Heart left ventricle (tissue), 16 donors: ENCODE results near the gene MAP1LC3B2. TPM values are rescaled to one million over a fixed set of nuclear protein-coding genes. Genes with fewer than 3 reads are reported as not detected.

Source experiments
- ATAC-seq, 4 donors: fragments of 200-7000 bp; cut with Tn5 transposase; one replicate each; pipeline ENCODE4 v1.9.1; 2020 to 2022; ENCODE audit warnings: moderate library complexity in 4 of 4, mild to moderate bottlenecking in 3 of 4, moderate number of reproducible peaks in 1 of 4
- DNase-seq, 5 donors: peaks; one replicate each; pipeline ENCODE4 v3.0.0-alpha.2; 2020
- H3K27ac ChIP-seq, 12 donors: fragments of 200-600 bp; sonication (generic) in 4 of 12; one replicate each; pipeline versions ENCODE4 v1.5.0 to v1.8.0; 2016 to 2022; ENCODE audit warnings: mild to moderate bottlenecking in 2 of 12
- H3K27me3 ChIP-seq, 9 donors: fragments of 200-600 bp; sonication (generic) in 2 of 9; one replicate each; pipeline versions ENCODE4 v1.5.1 to v1.8.0; 2016 to 2022; ENCODE audit warnings: mild to moderate bottlenecking in 3 of 9
- H3K36me3 ChIP-seq, 9 donors: fragments of 200-600 bp; sonication (generic) in 2 of 9; one replicate each; pipeline versions ENCODE4 v1.5.0 to v1.8.0; 2018 to 2022; ENCODE audit warnings: mild to moderate bottlenecking in 2 of 9
- H3K4me1 ChIP-seq, 12 donors: fragments of 200-600 bp; sonication (generic) in 4 of 12; one replicate each; pipeline versions ENCODE4 v1.5.0 to v1.8.0; 2016 to 2022; ENCODE audit warnings: mild to moderate bottlenecking in 3 of 12
- H3K4me3 ChIP-seq, 12 donors: fragments of 200-600 bp; sonication (generic) in 4 of 12; one replicate each; pipeline versions ENCODE4 v1.5.0 to v1.8.0; 2017 to 2022; ENCODE audit warnings: mild to moderate bottlenecking in 9 of 12, moderate library complexity in 4 of 12
- H3K9me3 ChIP-seq, 12 donors: fragments of 200-600 bp; sonication (generic) in 4 of 12; one replicate each; pipeline versions ENCODE4 v1.5.0 to v1.8.0; 2016 to 2022; ENCODE audit warnings: mild to moderate bottlenecking in 1 of 12
- CTCF ChIP-seq, 12 donors: fragments of 200-600 bp; sonication (generic) in 4 of 12; IDR thresholded peaks; one replicate each; pipeline versions ENCODE4 v1.5.0 to v1.8.0; 2018 to 2022; ENCODE audit warnings: antibody characterized with exemption in 12 of 12, mild to moderate bottlenecking in 5 of 12
- POLR2A ChIP-seq, 2 donors: fragments of 450-650 bp; IDR thresholded peaks; one replicate each; pipeline ENCODE4 v1.6.1; 2017; ENCODE audit warnings: antibody characterized with exemption in 2 of 2, mild to moderate bottlenecking in 2 of 2, moderate library complexity in 2 of 2
- WGBS, 4 donors: extraction: QIAGEN DNeasy Blood & Tissue Kit in 2 of 4; methylation state at CpG; one replicate each; pipeline versions ENCODE4 v1.1.5 to v1.1.7; 2013 to 2018; 5-methylcytosine and 5-hydroxymethylcytosine counted together
- intact Hi-C, 10 donors: fragments of 100-400 bp; cut with DNase I; formaldehyde crosslinking; loops; one replicate each; pipeline versions ENCODE4 v1.11.1 to v1.14.2; 2022
- polyA plus RNA-seq, 2 donors: library from polyadenylated mRNA; stranded (reverse); fragments of 200-250 nt; gene quantifications; one replicate each; pipeline ENCODE4 v1.2.3, GENCODE V29; 2013
- total RNA-seq, 9 donors: library from RNA; depleted of rRNA in 2 of 9; stranded (reverse); fragments of >200 nt in 2 of 9; fragmentation: NEBNext Ultra II Directional in 3 of 9; extraction: Animal tissue kit (Norgen Biotek cat#: 25700) in 3 of 9; gene quantifications; one replicate each; pipeline versions ENCODE4 v1.1.0 to v1.2.4, GENCODE V29; 2016 to 2023
- donor health status: ischemic (EF 13 %, LVEDD 7.1; RV severe dilation, severe dysfunction).
- donor health status: healthy with polysubstance abuse.
- donor health status: DM: no; HTN: yes; CAD: no.
- donor health status: DM: no; HTN: no; CAD: no.
- donor health status: ischemic (EF 25% LVEDD 6.9; RV normal size, moderate dysfunction).
- donor health status: ischemic (EF 25% LVEDD 5.7; RV mildly dilated, moderate dysfunction).
- donor health status: healthy.
- donor health status: DM: yes; HTN: yes; CAD: no.
- donor health status: ischemic (EF 35%, LVEDD 5.7; RV mildly dilated, moderate dysfunction).
- donor health status: nonischemic (EF 11% LVEDD 7.7; RV severe dilation, severe dysfunction).
- donor health status: DM: yes; HTN: yes; CAD: no.
- donor health status: PGD.
- donor health status: ischemic (EF 29% LVEDD 5.4; RV normal size, mild dysfunction).
- donor health status: nonischemic (EF 23%, LVEDD 6.1; RV moderate dilation, normal function).

Gene MAP1LC3B2
- total and polyA plus RNA-seq, 11 donors, result 0.91 to 5.4 (median 2.3) TPM

GRCh38 chr12:116517431-116518045 is 41.6 kb upstream of the MAP1LC3B2 start:
- intact Hi-C loops, result loop anchor here in 1 of 10 donors (10.0 kb wide), 1 partner anchor 233 kb away; no protein-coding TSS in a partner anchor

GRCh38 chr12:116520225-116520760 is 38.9 kb upstream of the MAP1LC3B2 start:
- TF ChIP-seq POLR2A (IDR thresholded peaks at IDR 0.05) (no peak), CTCF (IDR thresholded peaks at IDR 0.05) (no peak)
- Histone ChIP-seq H3K4me3 (no peak overlapping the region), H3K27ac (no peak overlapping the region), H3K4me1 (peaks cover 0 to 13% (median 0%) of the 10 kb centered on the region in 12 donors), H3K27me3 (peaks cover 0 to 7% (median 0%) of the 10 kb centered on the region in 9 donors), H3K9me3 (no peaks in the 10 kb centered on the region), H3K36me3 (no peaks in the 10 kb centered on the region)
- 93 to 97% (median 95%) methylated on average over 9 of the region's 9 CpGs for WGBS, 4 donors
- no peak for ATAC-seq
- intact Hi-C loops, result loop anchor here in 1 of 10 donors (10.0 kb wide), 1 partner anchor 75 kb away; no protein-coding TSS in a partner anchor
- DNase-seq, result no peak

More at GRCh38 chr12:116517431-116518045, 41.6 kb upstream of the MAP1LC3B2 start:
- 64 to 82% (median 69%) methylated on average over 4 of the region's 4 CpGs for WGBS, 4 donors
- Histone ChIP-seq H3K4me3 (no peak overlapping the region), H3K4me1 (peaks cover 0 to 13% (median 0%) of the 10 kb centered on the region in 12 donors), H3K27ac (no peak overlapping the region), H3K27me3 (no peaks in the 10 kb centered on the region), H3K36me3 (no peaks in the 10 kb centered on the region), H3K9me3 (no peaks in the 10 kb centered on the region)
- no peak for ATAC-seq
- TF ChIP-seq CTCF (IDR thresholded peaks at IDR 0.05), result no peak
- TF ChIP-seq POLR2A (IDR thresholded peaks at IDR 0.05), result no peak
- DNase-seq, result no peak

GRCh38 chr12:116520801-116521471 is 38.2 kb upstream of the MAP1LC3B2 start:
- H3K9me3 ChIP-seq, result no peaks in the 10 kb centered on the region
- no peak for ATAC-seq
- no peak for DNase-seq
- intact Hi-C loops, result loop anchor here in 1 of 10 donors (10.0 kb wide), 1 partner anchor 74 kb away; no protein-coding TSS in a partner anchor
- no peak overlapping the region for H3K4me3 ChIP-seq
- H3K36me3 ChIP-seq, result no peaks in the 10 kb centered on the region
- H3K4me1 ChIP-seq, result peaks cover 0 to 16% (median 0%) of the 10 kb centered on the region in 12 donors
- H3K27me3 ChIP-seq, result peaks cover 0 to 11% (median 0%) of the 10 kb centered on the region in 9 donors
- H3K27ac ChIP-seq, result no peak overlapping the region
- 59 to 62% (median 60%) methylated on average over 15 of the region's 15 CpGs for WGBS, 4 donors
- no peak for TF ChIP-seq CTCF (IDR thresholded peaks at IDR 0.05)
- no peak for TF ChIP-seq POLR2A (IDR thresholded peaks at IDR 0.05)

- TF ChIP-seq POLR2A (IDR thresholded peaks at IDR 0.05), result no peak
- TF ChIP-seq CTCF (IDR thresholded peaks at IDR 0.05), result no peak
- Histone ChIP-seq H3K4me3 (no peak overlapping the region), H3K27ac (no peak overlapping the region), H3K9me3 (no peaks in the 10 kb centered on the region), H3K27me3 (peaks cover 0 to 32% (median 0%) of the 10 kb centered on the region in 9 donors), H3K36me3 (no peaks in the 10 kb centered on the region), H3K4me1 (peaks cover 0 to 19% (median 0%) of the 10 kb centered on the region in 12 donors)
- WGBS, 4 donors, result 88 to 92% (median 91%) methylated on average over 10 of the region's 10 CpGs
- ATAC-seq, result no peak
- intact Hi-C loops, result loop anchor here in 1 of 10 donors (10.0 kb wide), 1 partner anchor 70 kb away; no protein-coding TSS in a partner anchor
- DNase-seq, result no peak
Observed at GRCh38 chr12:116524311-116524710, 34.9 kb upstream of the MAP1LC3B2 start.
